Uterus (tissue), 2 donors: Measurements from ENCODE around the gene UPK1A.

Experiments
- POLR2A ChIP-seq, 2 donors: fragments of 450-650 bp; IDR thresholded peaks; one replicate each; pipeline ENCODE4 v1.6.1; 2016; ENCODE audit warnings: antibody characterized with exemption in 2 of 2, mild to moderate bottlenecking in 1 of 2, moderate library complexity in 1 of 2
- TF ChIP-seq, protein P1 (sequence below), 4 experiments: fragments of 200-600 bp in 2 of 4; fragments of 450-650 bp in 2 of 4; sonication (generic) in 2 of 4; IDR thresholded peaks; one replicate each; pipeline ENCODE4 v1.5.1; 2016 to 2019; ENCODE audit warnings: antibody characterized with exemption in 4 of 4, mild to moderate bottlenecking in 2 of 4, moderate library complexity in 1 of 4

DNA sequence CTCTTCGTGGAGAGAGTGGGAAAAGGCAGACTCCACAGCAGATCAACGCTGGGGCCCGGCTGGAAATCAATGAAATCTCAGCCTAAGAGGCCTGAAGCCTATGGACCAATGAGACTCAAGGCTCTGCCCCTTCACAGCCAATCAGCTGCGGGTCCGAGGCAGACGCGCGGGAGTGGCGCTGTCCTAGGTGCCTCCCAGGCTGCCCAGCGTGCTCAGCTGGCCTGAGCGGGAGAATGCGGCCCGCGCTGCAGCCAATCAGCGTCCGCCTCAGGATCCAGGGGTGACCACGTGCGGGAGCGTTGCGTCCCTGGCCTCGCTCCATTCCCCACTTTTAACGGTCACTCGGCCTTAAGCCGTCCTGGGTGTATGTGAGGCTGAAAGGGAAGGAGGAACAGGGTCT lies 37.9 kb downstream of the UPK1A start, which contains the start of gene ZBTB32:
- no peak for TF ChIP-seq POLR2A (IDR thresholded peaks at IDR 0.05)
- TF ChIP-seq, protein P1, sequence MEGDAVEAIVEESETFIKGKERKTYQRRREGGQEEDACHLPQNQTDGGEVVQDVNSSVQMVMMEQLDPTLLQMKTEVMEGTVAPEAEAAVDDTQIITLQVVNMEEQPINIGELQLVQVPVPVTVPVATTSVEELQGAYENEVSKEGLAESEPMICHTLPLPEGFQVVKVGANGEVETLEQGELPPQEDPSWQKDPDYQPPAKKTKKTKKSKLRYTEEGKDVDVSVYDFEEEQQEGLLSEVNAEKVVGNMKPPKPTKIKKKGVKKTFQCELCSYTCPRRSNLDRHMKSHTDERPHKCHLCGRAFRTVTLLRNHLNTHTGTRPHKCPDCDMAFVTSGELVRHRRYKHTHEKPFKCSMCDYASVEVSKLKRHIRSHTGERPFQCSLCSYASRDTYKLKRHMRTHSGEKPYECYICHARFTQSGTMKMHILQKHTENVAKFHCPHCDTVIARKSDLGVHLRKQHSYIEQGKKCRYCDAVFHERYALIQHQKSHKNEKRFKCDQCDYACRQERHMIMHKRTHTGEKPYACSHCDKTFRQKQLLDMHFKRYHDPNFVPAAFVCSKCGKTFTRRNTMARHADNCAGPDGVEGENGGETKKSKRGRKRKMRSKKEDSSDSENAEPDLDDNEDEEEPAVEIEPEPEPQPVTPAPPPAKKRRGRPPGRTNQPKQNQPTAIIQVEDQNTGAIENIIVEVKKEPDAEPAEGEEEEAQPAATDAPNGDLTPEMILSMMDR (IDR thresholded peaks at IDR 0.05): no peak
